GM12872 (cell line): ENCODE data around the gene PPP6C.

Experiments
- CTCF ChIP-seq: IDR thresholded peaks from 3 replicates; pipeline ENCODE4 v1.5.1; 2011; ENCODE audit warnings: low read depth, mild to moderate bottlenecking, low read length, moderate library complexity; ENCODE audit not compliant: insufficient read depth

Gene PPP6C

GRCh38 chr9:125166762-125167161 lies 22.8 kb downstream of the PPP6C start:
- TF ChIP-seq CTCF: no peak

GRCh38 chr9:125161284-125161918 lies 28.2 kb downstream of the PPP6C start:
- TF ChIP-seq CTCF: no peak

GRCh38 chr9:125160750-125161149 lies 28.9 kb downstream of the PPP6C start:
- TF ChIP-seq CTCF: no peak

GRCh38 chr9:125156551-125156950 lies 33.1 kb downstream of the PPP6C start:
- no peak for TF ChIP-seq CTCF

- TF ChIP-seq CTCF: no peak
Measured at GRCh38 chr9:125153712-125154367, 35.8 kb downstream of the PPP6C start.

- no peak for TF ChIP-seq CTCF
Measured at GRCh38 chr9:125151730-125152129, 37.9 kb downstream of the PPP6C start.

GRCh38 chr9:125150349-125151245 lies 39.0 kb downstream of the PPP6C start:
- TF ChIP-seq CTCF: no peak
